ENCODE measurements around the gene PHF13.

DNA sequence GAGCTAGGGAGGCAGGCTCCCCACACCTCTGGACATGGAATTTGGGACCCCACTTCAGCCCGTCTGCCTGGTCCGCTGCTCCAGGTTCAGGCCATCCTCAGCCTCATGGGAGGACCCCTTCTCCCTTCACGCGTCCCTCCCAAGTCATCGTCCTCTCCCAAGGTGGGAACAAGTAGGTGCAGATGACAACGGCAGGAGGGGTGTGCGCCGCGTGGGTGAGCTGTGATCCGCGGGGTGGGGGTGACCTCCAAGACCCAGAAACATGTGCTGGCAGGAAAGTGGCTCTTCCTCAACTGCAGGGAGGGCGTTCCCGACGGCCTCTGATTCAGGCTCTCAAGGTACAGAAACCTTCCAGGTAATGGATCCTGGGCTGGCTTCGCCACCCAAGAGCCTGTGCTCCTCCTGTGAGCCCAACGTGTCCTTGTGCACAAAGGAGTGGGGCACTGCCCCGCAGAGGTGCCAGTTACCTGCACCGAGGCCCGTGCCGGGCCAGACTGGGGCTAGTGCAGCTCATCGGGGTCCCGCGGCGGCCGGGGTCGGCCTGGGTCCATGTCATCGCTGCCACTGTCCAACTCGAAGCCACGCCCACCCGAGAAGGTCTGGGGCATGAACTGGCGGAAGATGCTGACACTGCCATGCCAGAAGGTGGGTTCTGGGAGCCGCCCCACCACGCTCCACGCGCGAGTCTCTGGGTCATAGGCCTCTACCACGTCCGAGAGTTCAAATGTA, 20.5 kb upstream of the PHF13 start:
- TF ChIP-seq RAD21 (conservative IDR thresholded peaks at IDR 0.05): no peak
- TF ChIP-seq, protein P1, sequence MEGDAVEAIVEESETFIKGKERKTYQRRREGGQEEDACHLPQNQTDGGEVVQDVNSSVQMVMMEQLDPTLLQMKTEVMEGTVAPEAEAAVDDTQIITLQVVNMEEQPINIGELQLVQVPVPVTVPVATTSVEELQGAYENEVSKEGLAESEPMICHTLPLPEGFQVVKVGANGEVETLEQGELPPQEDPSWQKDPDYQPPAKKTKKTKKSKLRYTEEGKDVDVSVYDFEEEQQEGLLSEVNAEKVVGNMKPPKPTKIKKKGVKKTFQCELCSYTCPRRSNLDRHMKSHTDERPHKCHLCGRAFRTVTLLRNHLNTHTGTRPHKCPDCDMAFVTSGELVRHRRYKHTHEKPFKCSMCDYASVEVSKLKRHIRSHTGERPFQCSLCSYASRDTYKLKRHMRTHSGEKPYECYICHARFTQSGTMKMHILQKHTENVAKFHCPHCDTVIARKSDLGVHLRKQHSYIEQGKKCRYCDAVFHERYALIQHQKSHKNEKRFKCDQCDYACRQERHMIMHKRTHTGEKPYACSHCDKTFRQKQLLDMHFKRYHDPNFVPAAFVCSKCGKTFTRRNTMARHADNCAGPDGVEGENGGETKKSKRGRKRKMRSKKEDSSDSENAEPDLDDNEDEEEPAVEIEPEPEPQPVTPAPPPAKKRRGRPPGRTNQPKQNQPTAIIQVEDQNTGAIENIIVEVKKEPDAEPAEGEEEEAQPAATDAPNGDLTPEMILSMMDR (IDR thresholded peaks at IDR 0.05; ENCODE audit: poor library complexity, severe bottlenecking): no peak
- TF ChIP-seq EZH2 (IDR thresholded peaks at IDR 0.05; ENCODE audit: borderline replicate concordance, insufficient read depth, low read length, poor library complexity, severe bottlenecking): no peak
- no peak for TF ChIP-seq MXI1 (conservative IDR thresholded peaks at IDR 0.05; ENCODE audit: poor library complexity, severe bottlenecking)
- TF ChIP-seq POLR2AphosphoS5 (IDR thresholded peaks at IDR 0.05): no peak
- TF ChIP-seq SMC3 (conservative IDR thresholded peaks at IDR 0.05; ENCODE audit: poor library complexity): no peak
- no peak for TF ChIP-seq EP300 (conservative IDR thresholded peaks at IDR 0.05; ENCODE audit: poor library complexity, severe bottlenecking)
